IMR-90 (cell line): ENCODE data around the gene ANTXR1.

ENCODE experiments used
- BHLHE40 ChIP-seq: fragments of 150-350 bp; IDR thresholded peaks from 2 replicates; pipeline ENCODE4 v1.6.1; 2016; ENCODE audit warnings: mild to moderate bottlenecking, low read depth, low read length
- CHD1 ChIP-seq: IDR thresholded peaks from 2 replicates; pipeline ENCODE4 v1.6.1; 2012; ENCODE audit warnings: low read depth, low read length, improper control_type of control experiment
- FOS ChIP-seq: fragments of 150-350 bp; IDR thresholded peaks from 2 replicates; pipeline ENCODE4 v1.6.1; 2016; ENCODE audit warnings: low read depth, low read length
- MAFK ChIP-seq: IDR thresholded peaks from 2 replicates; pipeline ENCODE4 v1.6.1; 2012; ENCODE audit warnings: low read depth, low read length, improper control_type of control experiment
- MXI1 ChIP-seq: IDR thresholded peaks from 2 replicates; pipeline ENCODE4 v1.6.1; 2012; ENCODE audit warnings: low read depth, mild to moderate bottlenecking, low read length, moderate library complexity, borderline replicate concordance
- NFE2L2 ChIP-seq: fragments of 150-350 bp; IDR thresholded peaks from 2 replicates; pipeline ENCODE4 v1.6.1; 2016; ENCODE audit warnings: low read depth, mild to moderate bottlenecking, low read length
- POLR2A ChIP-seq: IDR thresholded peaks from 2 replicates; pipeline ENCODE4 v1.6.1; 2012; ENCODE audit warnings: mild to moderate bottlenecking, low read depth, low read length
- RAD21 ChIP-seq: IDR thresholded peaks from 2 replicates; pipeline ENCODE4 v1.6.1; 2012; ENCODE audit warnings: low read length, improper control_type of control experiment
- RCOR1 ChIP-seq: IDR thresholded peaks from 2 replicates; pipeline ENCODE4 v1.6.1; 2012; ENCODE audit warnings: mild to moderate bottlenecking, low read length, improper control_type of control experiment; ENCODE audit not compliant: insufficient replicate concordance
- RFX5 ChIP-seq: IDR thresholded peaks from 2 replicates; pipeline ENCODE4 v1.8.0; 2012; ENCODE audit warnings: low read depth, mild to moderate bottlenecking, low read length, moderate library complexity
- SMC3 ChIP-seq: fragments of 150-350 bp; IDR thresholded peaks from 2 replicates; pipeline ENCODE4 v1.6.1; 2016; ENCODE audit warnings: low read depth, mild to moderate bottlenecking, antibody characterized with exemption, low read length, moderate library complexity
- TF ChIP-seq, protein P1 (sequence below): conservative IDR thresholded peaks from 2 replicates; pipeline ENCODE4 v1.5.1; 2012; ENCODE audit warnings: mild to moderate bottlenecking, low read depth, low read length, improper control_type of control experiment
- TF ChIP-seq, protein P2 (sequence below): fragments of 150-350 bp; IDR thresholded peaks from 2 replicates; pipeline ENCODE4 v1.6.1; 2017; ENCODE audit warnings: mild to moderate bottlenecking, antibody characterized with exemption, low read length, low read depth
- TF ChIP-seq, protein P3 (sequence below): fragments of 150-350 bp; IDR thresholded peaks from 2 replicates; pipeline ENCODE4 v1.6.1; 2016; ENCODE audit warnings: low read depth, mild to moderate bottlenecking, low read length, moderate library complexity, borderline replicate concordance

- TF ChIP-seq, protein P1, sequence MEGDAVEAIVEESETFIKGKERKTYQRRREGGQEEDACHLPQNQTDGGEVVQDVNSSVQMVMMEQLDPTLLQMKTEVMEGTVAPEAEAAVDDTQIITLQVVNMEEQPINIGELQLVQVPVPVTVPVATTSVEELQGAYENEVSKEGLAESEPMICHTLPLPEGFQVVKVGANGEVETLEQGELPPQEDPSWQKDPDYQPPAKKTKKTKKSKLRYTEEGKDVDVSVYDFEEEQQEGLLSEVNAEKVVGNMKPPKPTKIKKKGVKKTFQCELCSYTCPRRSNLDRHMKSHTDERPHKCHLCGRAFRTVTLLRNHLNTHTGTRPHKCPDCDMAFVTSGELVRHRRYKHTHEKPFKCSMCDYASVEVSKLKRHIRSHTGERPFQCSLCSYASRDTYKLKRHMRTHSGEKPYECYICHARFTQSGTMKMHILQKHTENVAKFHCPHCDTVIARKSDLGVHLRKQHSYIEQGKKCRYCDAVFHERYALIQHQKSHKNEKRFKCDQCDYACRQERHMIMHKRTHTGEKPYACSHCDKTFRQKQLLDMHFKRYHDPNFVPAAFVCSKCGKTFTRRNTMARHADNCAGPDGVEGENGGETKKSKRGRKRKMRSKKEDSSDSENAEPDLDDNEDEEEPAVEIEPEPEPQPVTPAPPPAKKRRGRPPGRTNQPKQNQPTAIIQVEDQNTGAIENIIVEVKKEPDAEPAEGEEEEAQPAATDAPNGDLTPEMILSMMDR = no peak
- TF ChIP-seq BHLHE40 (no peak), POLR2A (no peak), MAFK (no peak), FOS (no peak), RCOR1 (no peak), RAD21 (no peak), MXI1 (no peak), NFE2L2 (no peak), RFX5 (no peak), SMC3 (no peak), CHD1 (no peak)
- TF ChIP-seq, protein P2, sequence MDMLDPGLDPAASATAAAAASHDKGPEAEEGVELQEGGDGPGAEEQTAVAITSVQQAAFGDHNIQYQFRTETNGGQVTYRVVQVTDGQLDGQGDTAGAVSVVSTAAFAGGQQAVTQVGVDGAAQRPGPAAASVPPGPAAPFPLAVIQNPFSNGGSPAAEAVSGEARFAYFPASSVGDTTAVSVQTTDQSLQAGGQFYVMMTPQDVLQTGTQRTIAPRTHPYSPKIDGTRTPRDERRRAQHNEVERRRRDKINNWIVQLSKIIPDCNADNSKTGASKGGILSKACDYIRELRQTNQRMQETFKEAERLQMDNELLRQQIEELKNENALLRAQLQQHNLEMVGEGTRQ = no peak
- TF ChIP-seq, protein P3, sequence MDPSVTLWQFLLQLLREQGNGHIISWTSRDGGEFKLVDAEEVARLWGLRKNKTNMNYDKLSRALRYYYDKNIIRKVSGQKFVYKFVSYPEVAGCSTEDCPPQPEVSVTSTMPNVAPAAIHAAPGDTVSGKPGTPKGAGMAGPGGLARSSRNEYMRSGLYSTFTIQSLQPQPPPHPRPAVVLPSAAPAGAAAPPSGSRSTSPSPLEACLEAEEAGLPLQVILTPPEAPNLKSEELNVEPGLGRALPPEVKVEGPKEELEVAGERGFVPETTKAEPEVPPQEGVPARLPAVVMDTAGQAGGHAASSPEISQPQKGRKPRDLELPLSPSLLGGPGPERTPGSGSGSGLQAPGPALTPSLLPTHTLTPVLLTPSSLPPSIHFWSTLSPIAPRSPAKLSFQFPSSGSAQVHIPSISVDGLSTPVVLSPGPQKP = no peak
Measured at GRCh38 chr2:69178756-69179155, 165.8 kb downstream of the ANTXR1 start.
